GM19438 (cell line): ENCODE data around the gene C19orf33.

Source experiments
- ATAC-seq: cut with Tn5 transposase; IDR thresholded peaks from one replicate; pipeline ENCODE4 v1.9.1; 2021; ENCODE audit warnings: low read depth; ENCODE audit not compliant: unreplicated experiment

C19orf33 gene

GRCh38 chr19:38278751-38279150 lies 25.3 kb upstream of the C19orf33 start:
- ATAC-seq: no peak

DNA sequence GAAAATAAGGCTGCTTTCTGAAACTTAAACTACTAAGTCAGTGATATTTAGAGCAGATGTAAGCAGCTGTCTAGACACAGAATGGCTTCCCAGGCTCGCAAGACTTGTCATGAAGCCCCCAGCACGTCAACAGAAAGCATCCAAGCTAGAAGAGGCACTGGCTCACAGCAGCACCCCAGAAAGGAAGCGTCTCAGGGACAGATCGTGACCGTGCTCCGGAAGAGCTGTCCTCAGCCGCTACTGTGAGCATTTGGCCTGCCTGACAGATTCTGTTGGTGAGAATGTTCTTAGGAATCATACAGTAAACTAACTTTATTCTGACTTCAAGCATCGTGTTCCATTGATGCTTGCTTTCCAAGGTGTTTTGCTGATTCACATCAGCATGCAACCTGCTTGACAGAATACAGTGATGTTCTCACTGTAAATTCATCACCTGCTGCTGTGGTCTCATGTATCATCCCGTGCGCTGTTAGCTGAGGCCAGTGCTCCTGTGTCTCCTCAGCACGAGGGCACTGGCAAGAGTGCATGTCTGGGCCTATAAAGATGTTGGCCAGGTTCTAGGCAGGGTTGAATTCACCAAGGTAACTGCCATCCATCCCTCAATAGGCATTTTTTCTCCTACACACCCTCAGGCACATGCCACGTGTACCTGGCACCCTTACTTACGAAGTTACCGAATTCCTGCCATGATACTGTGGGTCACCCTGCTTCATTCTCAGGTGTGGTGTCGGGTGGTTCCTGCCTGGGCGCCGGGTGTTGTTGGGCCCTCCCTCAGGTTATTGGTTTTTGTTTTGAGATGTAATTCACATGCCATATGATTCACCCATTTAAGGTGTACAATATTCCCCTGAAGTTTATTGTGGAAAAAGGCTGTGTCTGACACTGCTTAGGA lies 23.8 kb upstream of the C19orf33 start:
- ATAC-seq: no peak

GRCh38 chr19:38281811-38282566 lies 22.1 kb upstream of the C19orf33 start:
- ATAC-seq: no peak

GRCh38 chr19:38283271-38283670 lies 20.8 kb upstream of the C19orf33 start:
- ATAC-seq: no peak

- ATAC-seq: no peak
Measured at GRCh38 chr19:38284422-38284821, 19.6 kb upstream of the C19orf33 start.

- ATAC-seq: no peak
Measured at GRCh38 chr19:38285567-38285966, 18.5 kb upstream of the C19orf33 start.

- no peak for ATAC-seq
Measured at GRCh38 chr19:38287604-38288003, 16.4 kb upstream of the C19orf33 start.

GRCh38 chr19:38288123-38288855 lies 15.8 kb upstream of the C19orf33 start:
- ATAC-seq: no peak

GRCh38 chr19:38289955-38290354 lies 14.1 kb upstream of the C19orf33 start:
- ATAC-seq: no peak

- ATAC-seq: no peak
Measured at GRCh38 chr19:38290631-38291147, 13.4 kb upstream of the C19orf33 start.

- no peak for ATAC-seq
Measured at GRCh38 chr19:38291855-38292254, 12.2 kb upstream of the C19orf33 start.

DNA sequence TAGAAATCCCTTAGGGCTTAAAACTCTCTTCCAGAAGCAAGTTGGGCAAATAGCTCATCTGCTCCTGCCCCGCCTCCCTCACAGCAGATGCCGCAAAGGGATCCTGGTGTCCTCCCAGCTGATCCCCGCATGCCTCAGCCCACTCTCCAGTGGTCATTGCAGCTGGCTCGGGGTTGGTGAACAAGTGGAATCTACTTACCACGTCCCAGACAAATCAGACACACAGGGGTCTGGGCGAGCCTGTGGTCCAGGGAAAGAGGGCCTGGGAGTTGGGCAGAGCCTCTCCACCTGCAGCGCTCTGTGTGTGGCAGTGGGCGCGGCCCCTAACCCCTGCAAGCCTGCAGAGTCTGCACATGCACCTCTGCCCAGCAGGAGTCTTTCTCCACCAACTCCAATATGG lies 10.8 kb upstream of the C19orf33 start:
- ATAC-seq: no peak

GRCh38 chr19:38294090-38294489 lies 10.0 kb upstream of the C19orf33 start:
- no peak for ATAC-seq

GRCh38 chr19:38298821-38299680 lies 5.0 kb upstream of the C19orf33 start:
- ATAC-seq: no peak

DNA sequence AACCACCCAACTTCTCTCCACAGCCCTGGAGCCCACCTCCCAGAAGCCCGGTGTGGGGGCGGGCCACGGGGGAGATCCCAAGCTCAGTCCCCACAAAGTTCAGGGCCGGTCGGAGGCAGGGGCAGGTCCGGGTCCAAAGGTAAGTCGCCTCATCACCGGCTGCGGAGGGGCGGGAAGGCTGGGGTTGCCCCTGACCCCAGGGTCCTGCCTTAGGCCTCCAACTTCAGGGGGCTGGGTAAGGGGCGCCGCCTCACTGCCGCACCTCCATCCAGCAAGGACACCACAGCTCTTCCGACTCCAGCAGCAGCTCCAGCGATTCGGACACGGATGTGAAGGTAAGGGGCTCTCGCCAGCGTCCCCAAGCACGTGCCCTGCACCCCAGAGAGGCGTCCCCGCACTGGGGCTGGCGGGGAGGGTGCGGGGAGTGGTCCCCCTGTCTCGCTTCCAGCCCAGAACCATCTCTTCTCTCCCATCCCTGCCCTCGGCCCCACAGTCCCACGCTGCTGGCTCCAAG lies 358 bp downstream of the C19orf33 start:
- ATAC-seq: no peak

DNA sequence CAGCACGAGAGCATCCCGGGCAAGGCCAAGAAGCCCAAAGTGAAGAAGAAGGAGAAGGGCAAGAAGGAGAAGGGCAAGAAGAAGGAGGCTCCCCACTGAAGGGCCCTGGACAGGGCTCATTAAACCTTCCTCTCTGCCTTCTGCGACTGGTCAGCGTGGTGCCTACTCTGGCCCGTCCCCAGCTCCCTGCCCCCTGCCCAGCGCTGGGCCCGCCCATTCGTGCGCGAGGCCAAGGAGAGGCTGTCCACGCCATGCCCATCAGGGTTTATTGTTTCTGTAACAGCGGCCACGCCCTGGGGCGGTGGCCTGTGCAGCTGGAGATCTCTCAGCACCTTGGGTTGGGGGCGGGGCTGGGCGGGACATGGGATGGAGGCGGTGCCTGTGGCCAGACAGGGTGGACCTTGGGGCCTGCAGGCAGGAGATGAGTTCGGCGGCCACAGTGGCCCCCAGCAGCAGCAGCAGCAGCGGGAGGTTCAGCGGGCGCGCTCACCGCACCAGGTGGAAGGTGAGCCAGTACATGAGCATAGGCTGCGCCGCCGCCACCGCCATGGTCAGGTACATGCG lies 897 bp downstream of the C19orf33 start:
- no peak for ATAC-seq

GRCh38 chr19:38306236-38306635 lies 2.2 kb downstream of the C19orf33 start:
- no peak for ATAC-seq

DNA sequence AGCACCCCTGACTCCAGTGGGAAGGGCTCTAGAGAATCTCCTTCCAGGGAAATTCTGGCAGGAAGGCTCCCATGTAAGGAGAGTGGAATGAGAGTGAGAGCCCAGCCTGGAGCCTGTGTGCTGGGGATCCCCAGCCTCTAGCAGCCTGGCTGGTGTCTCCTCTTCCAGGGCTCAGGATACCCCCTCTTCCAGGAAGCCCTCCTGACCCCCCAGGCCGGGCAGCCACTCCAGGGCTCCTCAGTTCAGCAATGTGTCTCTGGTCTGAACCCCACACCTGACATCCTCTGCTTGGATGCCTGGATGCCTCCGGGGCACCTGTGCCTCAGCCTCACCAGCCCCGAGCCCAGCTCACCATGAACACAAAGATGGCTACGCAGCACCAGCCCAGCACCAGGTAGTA lies 3.0 kb downstream of the C19orf33 start:
- ATAC-seq: no peak

DNA sequence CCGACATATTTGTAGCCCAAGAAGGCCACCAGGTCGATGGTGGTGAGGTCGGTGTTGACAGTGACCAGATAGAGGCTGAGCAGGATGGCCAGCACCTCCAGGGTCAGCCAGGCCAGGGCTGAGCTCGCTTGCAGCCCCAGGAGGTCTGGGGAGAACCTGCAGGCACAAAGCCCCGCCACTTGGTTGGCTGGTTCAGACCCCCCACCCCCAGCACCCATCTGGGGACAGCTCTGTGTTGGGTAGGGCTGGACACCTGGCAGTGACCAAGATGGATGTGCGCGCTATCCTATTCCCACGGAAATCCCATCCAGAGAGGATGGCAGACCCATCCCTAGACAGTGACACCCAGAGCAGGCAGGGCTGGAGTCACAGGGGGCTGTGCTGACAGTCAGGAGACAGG lies 3.5 kb downstream of the C19orf33 start:
- no peak for ATAC-seq
